Measurements from ENCODE around the gene CNIH2.
"Not testable (repeated sequence)": the region's sequence is repeated elsewhere in the genome, so short reads cannot be mapped to it uniquely, and the experiment has no call there.

CNIH2 gene

GRCh38 chr11:66277471-66278362, at the start of gene CNIH2:
Gene CNIH2 (plus strand): TSS chr11:66278175. CDS start chr11:66278457, 282 bp downstream.
- DNase-seq (ENCODE audit: low read depth): no peak

GRCh38 chr11:66228521-66228920, 49.5 kb upstream of the CNIH2 start:
- DNase-seq (ENCODE audit: low read depth): no peak

GRCh38 chr11:66230156-66230555, 47.8 kb upstream of the CNIH2 start:
- no peak for DNase-seq (ENCODE audit: low read depth)

- DNase-seq (ENCODE audit: low read depth): no peak
Observed at GRCh38 chr11:66230978-66231377, 47.0 kb upstream of the CNIH2 start.

GRCh38 chr11:66231561-66231960, 46.4 kb upstream of the CNIH2 start:
- DNase-seq (ENCODE audit: low read depth): no peak

GRCh38 chr11:66232769-66233168, 45.2 kb upstream of the CNIH2 start:
- DNase-seq (ENCODE audit: low read depth): no peak

- no peak for DNase-seq (ENCODE audit: low read depth)
Observed at GRCh38 chr11:66233301-66233700, 44.7 kb upstream of the CNIH2 start.

GRCh38 chr11:66235141-66235540, 42.8 kb upstream of the CNIH2 start:
- no peak for DNase-seq (ENCODE audit: low read depth)

- no peak for DNase-seq (ENCODE audit: low read depth)
Observed at GRCh38 chr11:66237867-66238266, 40.1 kb upstream of the CNIH2 start.

GRCh38 chr11:66238786-66239413, 39.1 kb upstream of the CNIH2 start:
- DNase-seq (ENCODE audit: low read depth): no peak

GRCh38 chr11:66239511-66239910, 38.5 kb upstream of the CNIH2 start:
- no peak for DNase-seq (ENCODE audit: low read depth)

- no peak for DNase-seq (ENCODE audit: low read depth)
Observed at GRCh38 chr11:66239998-66240780, 37.8 kb upstream of the CNIH2 start.

- no peak for DNase-seq (ENCODE audit: low read depth)
Observed at GRCh38 chr11:66240781-66241136, 37.2 kb upstream of the CNIH2 start.

GRCh38 chr11:66242095-66242765, 35.7 kb upstream of the CNIH2 start:
- DNase-seq (ENCODE audit: low read depth): no peak

- no peak for DNase-seq (ENCODE audit: low read depth)
Observed at GRCh38 chr11:66243782-66244535, 34.0 kb upstream of the CNIH2 start.

GRCh38 chr11:66247295-66247694, 30.7 kb upstream of the CNIH2 start:
- no peak for DNase-seq (ENCODE audit: low read depth)

GRCh38 chr11:66247801-66248200, 30.2 kb upstream of the CNIH2 start:
- no peak for DNase-seq (ENCODE audit: low read depth)

GRCh38 chr11:66248903-66249302, 29.1 kb upstream of the CNIH2 start:
- no peak for DNase-seq (ENCODE audit: low read depth)

- no peak for DNase-seq (ENCODE audit: low read depth)
Observed at GRCh38 chr11:66251809-66252208, 26.2 kb upstream of the CNIH2 start.

GRCh38 chr11:66253081-66253480, 24.9 kb upstream of the CNIH2 start:
- DNase-seq (ENCODE audit: low read depth): not testable (repeated sequence)

GRCh38 chr11:66258473-66258893, 19.5 kb upstream of the CNIH2 start:
- no peak for DNase-seq (ENCODE audit: low read depth)
